HK-2 (cell line): ENCODE data around the gene KMT2C.

Experiments
- DNase-seq: peaks from one replicate; pipeline ENCODE4 v3.0.0-alpha.2; 2018; ENCODE audit not compliant: unreplicated experiment

Gene KMT2C

DNA sequence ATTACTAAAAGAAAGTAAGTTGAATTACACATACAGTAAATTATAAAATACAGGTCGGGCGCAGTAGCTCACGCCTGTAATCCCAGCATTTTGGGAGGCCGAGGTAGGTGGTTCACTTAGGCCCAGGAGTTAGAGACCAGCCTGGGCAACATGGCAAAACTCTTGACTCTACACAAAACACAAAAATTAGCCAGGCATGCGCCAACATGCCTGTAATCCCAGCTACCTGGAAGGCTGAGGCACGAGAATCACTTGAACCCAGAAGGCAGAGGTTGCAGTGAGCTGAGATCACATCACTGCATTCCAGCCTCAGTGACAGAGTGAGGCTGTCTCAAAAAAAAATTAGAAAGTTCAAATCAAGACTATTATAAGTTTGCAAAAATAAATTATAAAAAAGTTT lies 235.4 kb downstream of the KMT2C start:
- no peak for DNase-seq

DNA sequence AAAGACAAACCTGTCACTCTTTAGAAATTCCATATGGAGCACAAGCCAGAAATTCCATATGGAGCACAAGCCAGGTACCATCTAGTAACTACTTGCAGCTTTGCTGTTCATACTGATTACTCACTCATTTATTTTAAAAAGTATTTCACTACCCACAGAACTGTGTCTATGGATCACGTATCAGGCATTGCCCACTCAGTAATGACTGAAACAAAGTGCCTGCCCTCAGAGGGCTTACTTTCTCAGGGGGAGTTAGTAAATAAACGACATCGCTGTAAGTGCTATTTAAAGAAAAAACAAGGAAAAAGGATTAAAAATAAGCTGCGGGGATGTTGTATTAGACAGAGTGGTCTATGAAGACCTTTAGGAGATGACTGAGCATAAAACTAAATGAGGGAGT lies 239.4 kb downstream of the KMT2C start:
- no peak for DNase-seq

DNA sequence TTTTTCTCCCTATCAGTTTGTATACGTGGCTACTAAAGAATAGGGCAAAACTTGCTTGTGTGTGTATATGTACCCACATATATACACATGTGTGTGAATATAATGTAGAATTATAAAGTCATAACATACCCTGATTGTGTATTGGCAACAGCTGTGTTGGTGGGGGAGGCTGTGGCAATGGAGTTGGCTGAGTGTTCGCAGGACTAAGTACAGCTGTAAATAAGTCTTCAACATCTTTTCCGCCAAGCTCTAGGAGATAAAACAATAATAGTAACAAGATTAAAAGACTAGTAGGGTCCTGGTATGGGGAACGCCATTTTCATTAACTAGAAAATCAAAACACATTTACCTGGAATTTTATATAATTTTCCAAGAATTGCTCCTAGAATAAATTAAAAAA lies 241.9 kb downstream of the KMT2C start:
- no peak for DNase-seq

DNA sequence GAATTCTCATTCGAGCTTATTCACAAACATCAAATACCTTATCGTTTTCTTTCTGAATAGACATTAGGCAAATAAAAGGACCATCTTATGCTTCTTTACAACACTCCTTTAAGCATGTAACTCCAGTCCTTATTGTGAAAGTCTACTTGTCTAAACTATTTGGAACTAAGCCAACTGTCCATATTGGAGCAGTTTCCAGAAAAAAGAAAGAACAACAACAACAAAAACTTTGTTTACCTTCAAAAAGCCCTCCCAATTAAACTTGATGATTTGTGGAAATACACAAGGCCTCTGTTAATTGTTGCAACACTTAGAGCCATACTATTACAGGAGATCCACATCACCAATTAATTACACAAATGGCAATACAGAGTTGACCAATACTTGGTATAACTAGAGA lies 246.7 kb downstream of the KMT2C start:
- no peak for DNase-seq

DNA sequence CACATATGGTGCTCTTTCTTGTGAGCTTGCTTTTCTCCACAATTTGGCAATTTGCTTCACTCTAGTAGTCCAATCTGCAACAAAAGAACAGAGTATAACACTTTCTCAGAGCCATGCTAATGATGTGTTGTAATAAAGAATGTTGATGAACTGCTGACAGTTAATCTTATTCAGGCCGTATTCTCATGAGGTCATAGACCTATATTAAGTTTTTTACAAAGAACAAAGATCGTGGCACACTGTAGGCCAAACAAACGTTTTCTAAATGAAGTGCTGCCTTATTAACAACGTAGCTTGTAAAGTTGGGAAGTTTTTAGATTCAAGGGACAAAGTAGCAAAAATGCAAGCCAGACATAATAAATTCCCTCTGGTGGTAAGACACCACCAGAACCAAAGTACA lies 250.2 kb downstream of the KMT2C start:
- no peak for DNase-seq

DNA sequence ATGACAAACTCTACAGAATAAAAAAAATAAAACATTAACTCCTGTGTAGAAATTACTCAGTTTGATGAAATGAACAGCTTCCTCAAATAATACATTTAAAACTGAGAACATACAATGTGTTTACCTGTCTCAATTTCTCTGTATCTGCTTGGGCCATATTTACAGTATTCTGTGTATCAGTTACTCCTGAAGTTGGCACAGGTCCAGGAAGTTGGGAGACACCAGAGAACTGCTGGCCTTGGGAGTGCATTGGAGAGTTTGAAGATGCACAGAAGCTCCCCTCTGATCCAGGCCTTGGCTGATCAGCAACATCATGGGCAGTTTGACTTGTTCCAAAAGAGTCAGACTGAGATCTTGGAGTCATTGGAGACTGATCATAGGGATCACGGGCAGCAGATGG lies 255.2 kb downstream of the KMT2C start:
- DNase-seq = no peak

DNA sequence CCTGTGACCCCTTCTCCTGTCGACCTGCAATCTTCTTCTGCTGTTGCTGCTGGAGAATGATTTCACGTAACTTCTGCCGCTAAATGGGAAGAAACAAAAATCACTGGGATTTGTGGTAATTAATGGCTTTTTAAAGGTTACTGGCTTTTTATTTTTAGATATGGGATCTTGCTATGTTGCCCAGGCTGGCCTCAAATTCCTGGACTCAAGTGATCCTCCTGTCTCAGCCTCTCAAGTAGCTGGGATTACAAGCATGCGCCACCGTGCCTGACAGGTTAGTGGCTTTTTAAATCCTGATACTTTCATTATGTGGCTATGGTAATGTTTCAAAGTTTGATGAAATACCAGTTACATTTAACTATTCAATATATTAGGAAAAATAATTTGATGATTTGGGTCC lies 255.8 kb downstream of the KMT2C start:
- no peak for DNase-seq

DNA sequence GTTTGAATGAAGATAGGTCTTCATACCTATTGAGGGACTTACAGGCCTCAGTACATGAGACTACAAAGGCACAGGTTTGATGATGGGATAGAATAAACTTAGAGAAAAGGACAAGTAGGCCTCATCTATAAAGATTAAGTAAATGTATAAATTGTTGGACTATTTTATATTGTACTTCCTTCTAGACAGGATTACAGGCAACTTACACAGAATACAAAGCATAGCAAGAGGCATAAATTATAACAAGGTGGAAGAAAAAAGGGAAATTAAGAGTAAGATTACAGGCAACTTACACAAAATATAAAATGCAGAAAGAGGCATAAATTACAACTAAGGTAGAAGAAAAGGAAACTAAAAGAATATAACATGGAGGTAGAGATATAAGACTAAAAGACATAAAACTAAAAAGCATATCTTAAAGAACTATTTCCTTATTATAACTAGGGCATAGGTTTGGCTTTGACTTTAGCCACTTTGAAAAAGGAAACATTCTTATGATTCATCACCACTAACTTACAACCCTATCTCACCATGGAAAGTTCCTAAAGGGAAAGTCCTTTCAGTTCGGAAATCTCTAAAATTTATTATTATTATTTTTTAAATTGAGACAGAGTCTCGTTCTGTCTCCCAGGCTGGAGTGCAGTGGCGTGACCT lies 257.3 kb downstream of the KMT2C start:
- no peak for DNase-seq

DNA sequence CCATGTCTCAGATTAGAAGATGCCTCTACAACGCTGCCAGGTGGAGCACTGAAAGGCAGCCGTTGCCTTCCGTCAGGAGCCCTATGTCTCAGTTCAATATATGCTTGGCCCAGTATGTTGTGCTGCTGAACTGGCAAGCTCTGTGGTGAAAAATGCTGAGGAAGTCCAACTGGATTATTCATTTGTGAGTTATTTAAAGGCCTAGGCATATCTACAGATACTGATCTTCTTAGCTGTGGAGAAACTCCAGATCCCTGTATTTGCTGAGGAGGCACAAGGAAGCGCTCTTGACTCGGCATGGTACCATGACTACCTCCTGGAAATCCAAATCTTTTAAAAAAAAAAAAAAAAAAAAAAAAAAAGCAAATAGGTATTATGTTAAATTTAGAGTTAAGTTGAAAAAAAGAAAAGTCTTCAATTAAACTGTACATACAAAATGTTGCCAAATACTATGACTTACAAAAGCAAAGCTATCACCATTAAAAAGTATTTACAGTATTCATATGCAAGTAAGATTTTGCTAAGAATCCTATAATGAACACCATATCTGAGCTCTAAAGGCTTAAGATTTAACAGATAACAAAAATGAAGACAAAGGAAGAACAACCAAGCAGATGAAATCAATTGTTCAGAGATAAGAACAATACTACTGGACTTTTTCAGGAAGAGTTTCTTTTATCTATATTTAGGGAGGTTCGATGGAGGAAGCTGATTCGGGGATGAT lies 258.0 kb downstream of the KMT2C start:
- no peak for DNase-seq

DNA sequence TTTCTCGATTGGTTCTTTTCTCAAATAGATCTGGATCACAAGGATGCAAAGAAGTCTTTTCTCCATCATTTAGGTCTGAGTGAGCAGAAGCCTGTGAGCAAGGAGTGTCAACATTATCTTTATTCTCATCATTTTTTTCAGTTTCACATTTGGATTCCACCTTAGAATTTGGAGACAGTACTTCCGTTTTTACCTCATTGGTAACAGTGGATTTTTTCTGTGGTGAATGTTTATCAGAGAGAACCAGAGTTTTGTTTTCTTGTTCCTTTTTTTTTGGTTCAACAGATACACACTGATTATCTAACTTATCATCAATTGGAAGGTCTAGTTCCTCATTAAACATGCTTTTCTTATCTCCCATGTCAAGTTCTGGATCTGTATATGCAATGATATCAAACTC lies 259.0 kb downstream of the KMT2C start:
- DNase-seq = no peak

DNA sequence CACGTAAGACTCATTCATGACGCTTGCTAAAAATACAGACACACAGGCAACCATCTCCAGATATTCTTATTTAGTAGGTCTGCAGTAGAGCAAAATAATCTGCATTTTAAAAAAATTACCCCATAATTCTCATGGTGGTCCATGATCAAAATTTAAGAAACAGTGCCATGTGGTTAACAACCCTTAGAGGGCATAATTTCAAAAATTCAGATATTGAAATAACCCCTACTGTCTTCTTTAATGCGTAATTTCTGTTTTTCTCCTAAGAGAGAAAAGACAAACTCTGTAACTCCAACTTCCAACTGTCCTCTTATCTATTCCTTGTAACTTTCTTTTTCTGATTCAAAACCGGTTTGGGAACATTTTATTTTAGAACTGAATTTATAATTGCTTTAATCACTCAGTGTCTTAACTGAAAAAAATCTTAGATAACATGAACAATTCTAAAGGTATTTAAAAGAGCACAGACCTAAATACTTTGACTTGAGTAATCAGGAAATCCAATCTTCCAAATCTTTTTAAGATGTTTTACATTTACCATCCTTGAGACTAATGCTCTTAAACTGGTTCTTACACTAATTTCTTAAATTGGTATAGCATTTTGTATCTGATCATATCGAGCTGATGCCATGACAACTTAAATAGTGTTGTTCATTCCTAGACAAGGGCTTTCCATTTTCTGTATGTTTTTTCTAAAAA lies 262.3 kb downstream of the KMT2C start:
- DNase-seq = no peak

DNA sequence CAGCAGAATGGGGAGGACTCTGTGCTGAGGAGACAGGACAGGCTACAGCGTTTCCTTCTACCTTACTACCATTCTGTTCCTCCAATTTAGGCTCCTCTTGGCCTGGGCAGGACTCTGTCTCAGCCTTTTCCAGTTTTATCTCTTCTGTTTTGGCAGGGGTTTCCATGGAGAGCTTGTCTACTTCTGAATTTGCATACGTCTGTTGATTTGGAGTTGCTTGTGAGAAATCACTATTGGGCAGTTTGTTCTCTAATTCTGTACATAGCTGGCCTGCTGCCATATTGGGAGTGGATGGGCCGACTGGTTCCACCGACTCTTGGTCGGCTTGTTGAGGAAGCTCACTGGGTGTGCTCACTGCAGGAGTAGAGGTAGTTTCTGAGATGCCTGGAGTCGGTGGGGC lies 273.5 kb downstream of the KMT2C start:
- no peak for DNase-seq

DNA sequence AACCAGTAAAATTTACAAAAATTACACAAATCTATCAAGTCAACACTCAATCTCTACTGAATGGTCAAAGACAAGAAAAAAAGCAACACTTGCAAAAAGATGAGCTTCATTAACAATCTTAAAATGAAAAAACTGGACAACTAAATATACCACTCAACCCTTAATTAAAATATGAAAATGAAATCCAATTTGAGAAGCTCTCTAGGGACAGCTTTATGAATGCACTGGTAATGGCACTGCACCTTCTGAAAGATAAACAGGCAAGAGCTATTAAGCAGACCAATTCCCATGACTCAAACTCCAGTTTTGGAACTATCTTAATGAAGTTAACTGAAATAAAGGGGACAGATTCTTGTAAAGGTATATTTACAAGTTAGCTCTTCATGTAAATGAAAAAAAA lies 274.6 kb downstream of the KMT2C start:
- no peak for DNase-seq

DNA sequence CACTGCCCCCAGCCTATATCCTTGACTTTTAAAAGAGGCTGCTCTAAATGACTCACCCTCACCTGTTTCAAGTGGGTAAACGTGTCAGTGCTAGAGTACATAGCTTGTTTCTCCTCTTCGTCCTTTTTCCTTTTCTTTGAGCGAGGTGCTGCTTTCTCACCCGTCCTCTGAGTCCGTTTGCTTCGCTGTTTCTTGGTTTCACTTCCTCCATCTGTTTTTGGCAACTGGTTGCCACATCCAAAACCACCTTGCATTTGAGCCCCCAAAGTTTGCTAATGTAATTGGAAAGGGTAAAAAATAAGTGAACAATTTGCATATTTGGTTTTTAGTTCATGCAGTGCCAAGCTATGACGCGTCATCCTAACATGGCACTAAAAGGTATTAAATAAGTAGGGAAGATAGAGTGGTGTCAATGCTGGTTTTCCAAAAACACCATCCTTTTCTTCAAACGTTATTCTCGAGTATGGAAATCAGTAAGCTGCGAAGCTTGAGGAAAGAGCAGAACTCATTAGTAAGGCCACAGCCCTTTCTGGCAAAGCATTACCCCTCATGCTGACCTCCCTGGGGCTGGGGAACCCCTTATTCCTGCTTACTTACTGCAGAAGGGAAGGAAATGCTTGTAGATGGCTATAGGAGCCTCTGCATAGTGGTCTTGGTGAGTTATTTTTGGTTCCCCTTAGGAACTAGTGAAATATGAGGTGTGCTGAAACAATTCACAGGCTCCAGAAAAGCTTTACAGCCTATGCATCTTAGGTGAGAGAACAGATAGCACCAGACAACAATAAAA lies 276.8 kb downstream of the KMT2C start:
- DNase-seq = no peak

DNA sequence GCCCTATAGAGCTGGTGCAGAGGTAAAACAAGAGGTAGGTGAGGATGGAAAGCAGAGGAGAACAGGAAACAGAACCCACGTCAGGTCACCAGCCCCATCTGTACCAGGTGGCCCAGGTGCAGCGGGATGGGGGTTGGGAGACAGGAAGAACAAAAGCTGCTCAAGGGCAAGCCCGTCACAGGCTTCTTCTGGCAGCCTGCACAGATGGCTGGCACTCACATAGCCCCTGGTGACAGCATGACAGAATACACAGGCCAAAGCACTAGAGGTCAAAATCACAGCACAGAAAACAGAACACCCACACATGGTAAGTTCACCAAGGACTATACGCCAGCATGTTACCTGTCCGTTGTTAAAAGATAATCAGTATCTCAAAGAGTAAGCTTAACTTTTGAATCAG lies 283.5 kb downstream of the KMT2C start:
- no peak for DNase-seq

DNA sequence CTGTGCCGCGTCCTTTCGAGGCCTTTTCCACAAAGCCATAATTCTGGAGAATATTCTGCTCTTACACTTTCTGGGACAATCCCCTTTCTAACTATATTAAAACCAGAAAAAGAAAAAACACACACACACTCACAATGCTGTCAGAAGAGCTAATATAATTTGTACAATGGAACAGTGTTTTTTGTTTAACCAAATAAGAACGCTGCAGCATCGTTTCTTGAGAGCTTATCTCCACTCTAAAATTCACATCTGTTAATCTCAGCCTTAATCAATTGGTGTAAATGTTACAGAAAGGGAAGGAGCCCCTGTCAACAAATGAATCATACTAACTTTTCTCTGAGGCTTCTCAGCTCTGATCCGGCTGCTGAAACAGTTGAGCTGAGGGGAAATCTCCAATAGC lies 286.4 kb downstream of the KMT2C start:
- no peak for DNase-seq

DNA sequence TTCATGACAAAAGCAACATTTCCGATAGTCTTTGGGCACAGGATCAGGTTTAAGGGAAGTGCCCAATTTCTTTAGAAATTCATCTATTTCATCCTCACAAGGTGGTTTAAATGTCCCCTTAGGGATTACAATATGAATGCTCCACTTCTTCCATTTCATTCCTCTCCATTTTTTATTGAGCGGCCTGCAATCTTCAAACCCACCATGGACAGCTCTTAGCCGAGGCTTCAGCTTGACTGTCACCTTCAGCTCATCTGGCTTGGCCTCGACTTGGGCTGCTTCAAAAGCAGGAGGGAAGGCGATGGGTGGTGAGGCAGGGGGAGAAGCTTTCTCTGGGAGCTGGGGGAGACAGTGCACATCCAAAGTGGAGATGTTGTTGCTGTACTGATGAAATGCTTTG lies 287.1 kb downstream of the KMT2C start:
- no peak for DNase-seq

DNA sequence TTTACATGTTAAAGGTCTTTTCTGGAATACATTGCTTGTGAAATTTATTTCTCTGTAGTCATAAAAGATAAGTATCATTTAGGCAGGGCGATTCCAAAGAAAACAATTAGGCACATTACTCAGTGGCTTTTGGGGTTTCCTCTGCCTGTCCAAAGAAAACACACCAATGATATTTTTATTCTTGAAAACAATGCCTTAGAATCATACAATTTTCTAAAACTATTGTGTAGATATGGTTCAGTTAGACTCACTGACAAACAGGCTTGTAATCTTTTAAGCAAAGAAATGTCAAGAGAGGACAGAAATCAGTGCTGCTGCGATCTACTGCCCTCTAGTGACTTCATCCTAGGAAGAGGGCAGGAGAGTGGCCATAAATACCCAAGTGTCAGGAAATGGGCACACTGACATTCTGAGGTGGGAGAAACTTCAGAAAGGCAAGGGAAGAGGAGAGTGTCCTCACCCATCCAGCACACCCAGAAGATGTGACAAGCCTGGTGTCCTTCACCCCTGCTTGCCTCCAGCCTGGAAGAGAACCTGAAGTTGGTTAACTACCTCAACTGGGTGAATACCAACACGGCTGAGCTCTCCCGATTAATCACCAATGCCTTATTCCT lies 289.8 kb downstream of the KMT2C start:
- peak; percentile 25 for DNase-seq

DNA sequence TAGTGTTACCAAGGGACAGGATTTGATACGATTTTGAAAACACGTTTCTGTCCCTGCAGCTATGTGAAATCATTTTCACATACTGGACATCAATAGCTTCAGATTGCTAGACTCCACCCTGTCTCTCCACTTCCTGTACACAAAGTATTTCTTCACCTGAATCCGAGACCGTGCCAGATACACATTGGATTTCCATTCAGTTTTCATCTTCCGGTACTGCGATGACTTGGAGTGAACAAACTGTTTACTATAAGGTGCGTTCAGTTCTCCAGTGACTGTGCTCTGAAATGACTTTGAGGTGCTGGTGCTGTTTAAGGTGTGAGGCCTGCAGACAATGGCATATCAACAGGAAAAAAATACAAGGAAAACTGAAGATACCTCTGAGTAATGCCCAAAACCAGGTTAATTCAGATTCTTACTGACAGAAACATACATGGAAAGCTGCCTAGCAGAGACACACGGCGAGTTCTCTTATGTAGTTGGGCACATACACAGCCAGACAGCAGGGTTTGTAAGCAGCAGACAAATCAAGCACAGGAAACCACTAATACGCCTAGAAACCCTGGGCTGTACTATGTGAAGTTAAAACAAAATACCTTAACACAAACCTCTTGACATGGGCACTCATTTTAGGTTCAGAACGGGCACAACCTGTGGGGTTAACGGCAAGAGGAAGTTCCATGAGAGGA lies 291.1 kb downstream of the KMT2C start:
- DNase-seq = no peak

DNA sequence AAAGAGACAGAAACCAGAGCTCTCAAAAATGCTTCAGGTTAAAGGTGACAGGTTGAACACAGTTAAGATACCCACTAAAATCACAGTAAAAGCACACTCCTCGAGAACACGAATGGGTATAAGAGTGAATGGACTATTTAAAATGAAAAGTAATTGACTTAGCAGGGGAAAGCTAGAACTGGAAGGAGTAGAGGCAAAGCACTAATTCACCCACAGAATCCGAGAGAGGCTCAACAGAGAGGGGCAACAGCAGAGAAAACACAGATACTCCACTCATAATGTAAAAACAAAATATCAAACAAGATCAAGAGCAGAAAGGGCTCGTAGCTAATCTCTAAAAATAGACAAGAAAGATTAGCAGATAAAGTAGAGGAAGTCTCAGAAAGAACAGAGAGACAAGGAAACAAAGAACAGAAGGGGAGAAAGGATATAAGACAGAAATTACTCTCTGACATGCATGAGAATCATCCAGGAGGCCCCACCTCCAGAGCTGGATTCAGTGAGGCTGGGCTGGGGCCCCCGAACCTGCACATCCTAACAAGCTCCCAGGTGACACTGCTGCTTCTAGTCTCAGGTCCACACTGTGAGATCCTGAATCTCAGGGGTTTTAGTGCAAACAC lies 292.7 kb downstream of the KMT2C start:
- DNase-seq = no peak

DNA sequence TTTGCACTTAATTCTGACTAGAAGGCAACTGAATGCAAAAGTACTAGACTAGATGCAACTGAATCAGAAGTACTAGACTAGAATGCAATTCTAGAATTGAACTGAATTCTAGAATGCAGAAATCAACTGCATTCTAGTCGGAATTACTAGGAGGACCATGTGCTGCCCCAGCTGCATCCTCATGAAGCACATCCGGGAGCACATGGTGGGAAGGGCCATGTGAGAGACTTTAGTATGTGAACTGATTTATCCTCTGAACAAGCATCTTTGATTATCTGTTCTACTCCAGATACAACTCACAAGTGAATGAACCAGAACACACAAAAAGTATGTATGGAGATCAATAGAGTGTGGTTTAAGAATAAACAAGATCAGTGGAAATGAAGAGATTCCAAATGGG lies 295.2 kb downstream of the KMT2C start:
- no peak for DNase-seq
